GM21619 (cell line): ENCODE measurements around the gene ASIC2.

Source experiments
- ATAC-seq: cut with Tn5 transposase; IDR thresholded peaks from one replicate; pipeline ENCODE4 v1.9.1; 2021; ENCODE audit not compliant: unreplicated experiment

The ASIC2 gene

GRCh38 chr17:33039874-33040273 lies 253.2 kb downstream of the ASIC2 start:
- ATAC-seq, result no peak

- ATAC-seq, result no peak
Measured at GRCh38 chr17:33038740-33039139, 254.4 kb downstream of the ASIC2 start.

GRCh38 chr17:33033176-33033575 lies 259.9 kb downstream of the ASIC2 start:
- ATAC-seq, result no peak

- no peak for ATAC-seq
Measured at GRCh38 chr17:33028778-33029177, 264.3 kb downstream of the ASIC2 start.

- ATAC-seq, result no peak
Measured at GRCh38 chr17:33028061-33028460, 265.0 kb downstream of the ASIC2 start.

- ATAC-seq, result no peak
Measured at GRCh38 chr17:33024688-33025486, 268.2 kb downstream of the ASIC2 start.

- ATAC-seq, result no peak
Measured at GRCh38 chr17:33023790-33024189, 269.3 kb downstream of the ASIC2 start.

- ATAC-seq, result no peak
Measured at GRCh38 chr17:33021731-33022408, 271.2 kb downstream of the ASIC2 start.

- no peak for ATAC-seq
Measured at GRCh38 chr17:33019161-33019890, 273.8 kb downstream of the ASIC2 start.

GRCh38 chr17:33017366-33017765 lies 275.7 kb downstream of the ASIC2 start:
- ATAC-seq, result no peak

- no peak for ATAC-seq
Measured at GRCh38 chr17:33016920-33017319, 276.2 kb downstream of the ASIC2 start.

GRCh38 chr17:33015716-33016346 lies 277.3 kb downstream of the ASIC2 start:
- ATAC-seq, result no peak

GRCh38 chr17:33014751-33015150 lies 278.3 kb downstream of the ASIC2 start:
- ATAC-seq, result no peak

GRCh38 chr17:33013596-33014375 lies 279.3 kb downstream of the ASIC2 start:
- ATAC-seq, result no peak

- ATAC-seq, result no peak
Measured at GRCh38 chr17:33012522-33013033, 280.5 kb downstream of the ASIC2 start.

GRCh38 chr17:33009636-33010035 lies 283.5 kb downstream of the ASIC2 start:
- no peak for ATAC-seq

- no peak for ATAC-seq
Measured at GRCh38 chr17:33007186-33007585, 285.9 kb downstream of the ASIC2 start.

- no peak for ATAC-seq
Measured at GRCh38 chr17:33002246-33002645, 290.8 kb downstream of the ASIC2 start.

- no peak for ATAC-seq
Measured at GRCh38 chr17:32998887-32999228, 294.2 kb downstream of the ASIC2 start.

GRCh38 chr17:32998111-32998886 lies 294.8 kb downstream of the ASIC2 start:
- no peak for ATAC-seq
